ENCODE data around the gene C5AR1.

Gene C5AR1

DNA sequence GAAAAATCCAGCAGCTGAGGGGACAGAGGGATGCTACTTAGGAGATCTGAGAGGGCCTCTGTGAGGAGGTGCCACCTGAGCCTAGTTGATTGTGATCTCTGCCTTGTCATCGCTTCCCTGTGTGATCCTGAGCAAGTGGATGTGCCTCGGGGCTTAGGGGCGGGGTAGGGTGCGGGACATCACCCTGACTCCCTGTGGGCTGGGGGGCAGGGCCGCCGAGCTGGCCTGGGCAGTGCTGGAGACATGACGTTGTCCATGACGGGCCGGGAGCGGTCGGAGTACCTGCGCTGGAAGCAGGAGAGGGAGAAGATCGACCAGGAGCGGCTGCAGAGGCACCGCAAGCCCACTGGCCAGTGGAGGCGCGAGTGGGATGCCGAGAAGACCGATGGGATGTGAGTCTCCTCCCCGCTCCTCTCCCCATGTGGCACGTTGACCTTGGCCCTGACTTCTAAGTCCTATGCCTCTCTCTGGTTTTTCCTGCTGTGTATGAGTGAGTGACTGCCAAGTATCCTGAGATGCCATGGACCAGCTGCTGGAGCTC lies 43.2 kb upstream of the C5AR1 start:
- no peaks in the 10 kb centered on the region for H4K20me1 ChIP-seq (ENCODE audit: control insufficient read depth, insufficient read depth, low read depth, low read length)
- peaks cover 10% of the 10 kb centered on the region for H3K4me1 ChIP-seq (ENCODE audit: control insufficient read depth, low read length)
- no peak overlapping the region for H3K4me2 ChIP-seq (ENCODE audit: low read length)
- H3K79me2 ChIP-seq (ENCODE audit: control insufficient read depth, low read length), result no peaks in the 10 kb centered on the region
- H3K9me3 ChIP-seq (ENCODE audit: control insufficient read depth, insufficient read depth, low read length), result no peaks in the 10 kb centered on the region
- H3F3A ChIP-seq (ENCODE audit: control insufficient read depth, insufficient read depth), result no peaks in the 10 kb centered on the region
- TF ChIP-seq, protein P1, sequence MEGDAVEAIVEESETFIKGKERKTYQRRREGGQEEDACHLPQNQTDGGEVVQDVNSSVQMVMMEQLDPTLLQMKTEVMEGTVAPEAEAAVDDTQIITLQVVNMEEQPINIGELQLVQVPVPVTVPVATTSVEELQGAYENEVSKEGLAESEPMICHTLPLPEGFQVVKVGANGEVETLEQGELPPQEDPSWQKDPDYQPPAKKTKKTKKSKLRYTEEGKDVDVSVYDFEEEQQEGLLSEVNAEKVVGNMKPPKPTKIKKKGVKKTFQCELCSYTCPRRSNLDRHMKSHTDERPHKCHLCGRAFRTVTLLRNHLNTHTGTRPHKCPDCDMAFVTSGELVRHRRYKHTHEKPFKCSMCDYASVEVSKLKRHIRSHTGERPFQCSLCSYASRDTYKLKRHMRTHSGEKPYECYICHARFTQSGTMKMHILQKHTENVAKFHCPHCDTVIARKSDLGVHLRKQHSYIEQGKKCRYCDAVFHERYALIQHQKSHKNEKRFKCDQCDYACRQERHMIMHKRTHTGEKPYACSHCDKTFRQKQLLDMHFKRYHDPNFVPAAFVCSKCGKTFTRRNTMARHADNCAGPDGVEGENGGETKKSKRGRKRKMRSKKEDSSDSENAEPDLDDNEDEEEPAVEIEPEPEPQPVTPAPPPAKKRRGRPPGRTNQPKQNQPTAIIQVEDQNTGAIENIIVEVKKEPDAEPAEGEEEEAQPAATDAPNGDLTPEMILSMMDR (IDR thresholded peaks at IDR 0.05; ENCODE audit: low read depth, low read length, poor library complexity, severe bottlenecking), result no peak
- TF ChIP-seq EZH2phosphoT487 (IDR thresholded peaks at IDR 0.05; ENCODE audit: borderline replicate concordance, low read length), result no peak
- no peak overlapping the region for H3K4me3 ChIP-seq (ENCODE audit: low read length)
- H3K27ac ChIP-seq (ENCODE audit: low read depth, low read length), result no peak overlapping the region
- H3K27me3 ChIP-seq (ENCODE audit: control insufficient read depth, low read length), result no peaks in the 10 kb centered on the region
- peaks cover 28% of the 10 kb centered on the region for H3K36me3 ChIP-seq (ENCODE audit: control insufficient read depth, low read length)
- H3K9me2 ChIP-seq (replicated peaks; ENCODE audit: control insufficient read depth, low read length), result no peaks in the 10 kb centered on the region

- Histone ChIP-seq H3K4me1 (ENCODE audit: control insufficient read depth, low read length) (peaks cover 7% of the 10 kb centered on the region), H3K9me2 (replicated peaks; ENCODE audit: control insufficient read depth, low read length) (no peaks in the 10 kb centered on the region), H3K36me3 (ENCODE audit: control insufficient read depth, low read length) (peaks cover 27% of the 10 kb centered on the region), H3K27ac (ENCODE audit: low read depth, low read length) (no peak overlapping the region), H3K9me3 (ENCODE audit: control insufficient read depth, insufficient read depth, low read length) (no peaks in the 10 kb centered on the region), H3F3A (ENCODE audit: control insufficient read depth, insufficient read depth) (no peaks in the 10 kb centered on the region), H3K27me3 (ENCODE audit: control insufficient read depth, low read length) (no peaks in the 10 kb centered on the region), H4K20me1 (ENCODE audit: control insufficient read depth, insufficient read depth, low read depth, low read length) (no peaks in the 10 kb centered on the region), H3K79me2 (ENCODE audit: control insufficient read depth, low read length) (no peaks in the 10 kb centered on the region), H3K4me2 (ENCODE audit: low read length) (no peak overlapping the region), H3K4me3 (ENCODE audit: low read length) (no peak overlapping the region)
- TF ChIP-seq, protein P1 (IDR thresholded peaks at IDR 0.05; ENCODE audit: low read depth, low read length, poor library complexity, severe bottlenecking), result no peak
- TF ChIP-seq EZH2phosphoT487 (IDR thresholded peaks at IDR 0.05; ENCODE audit: borderline replicate concordance, low read length), result no peak
These were observed 42.3 kb upstream of the C5AR1 start for GRCh38 chr19:47267350-47267759.

- peaks cover 20% of the 10 kb centered on the region for H3K36me3 ChIP-seq (ENCODE audit: control insufficient read depth, low read length)
- H3K27me3 ChIP-seq (ENCODE audit: control insufficient read depth, low read length), result no peaks in the 10 kb centered on the region
- H3K4me1 ChIP-seq (ENCODE audit: control insufficient read depth, low read length), result peaks cover 10% of the 10 kb centered on the region
- H3K27ac ChIP-seq (ENCODE audit: low read depth, low read length), result no peak overlapping the region
- no peaks in the 10 kb centered on the region for H3K9me2 ChIP-seq (replicated peaks; ENCODE audit: control insufficient read depth, low read length)
- no peaks in the 10 kb centered on the region for H3F3A ChIP-seq (ENCODE audit: control insufficient read depth, insufficient read depth)
- no peak for TF ChIP-seq EZH2phosphoT487 (IDR thresholded peaks at IDR 0.05; ENCODE audit: borderline replicate concordance, low read length)
- H3K4me3 ChIP-seq (ENCODE audit: low read length), result no peak overlapping the region
- H3K4me2 ChIP-seq (ENCODE audit: low read length), result no peak overlapping the region
- no peaks in the 10 kb centered on the region for H4K20me1 ChIP-seq (ENCODE audit: control insufficient read depth, insufficient read depth, low read depth, low read length)
- H3K79me2 ChIP-seq (ENCODE audit: control insufficient read depth, low read length), result no peaks in the 10 kb centered on the region
- no peaks in the 10 kb centered on the region for H3K9me3 ChIP-seq (ENCODE audit: control insufficient read depth, insufficient read depth, low read length)
These were observed 41.6 kb upstream of the C5AR1 start for GRCh38 chr19:47268028-47268427.

DNA sequence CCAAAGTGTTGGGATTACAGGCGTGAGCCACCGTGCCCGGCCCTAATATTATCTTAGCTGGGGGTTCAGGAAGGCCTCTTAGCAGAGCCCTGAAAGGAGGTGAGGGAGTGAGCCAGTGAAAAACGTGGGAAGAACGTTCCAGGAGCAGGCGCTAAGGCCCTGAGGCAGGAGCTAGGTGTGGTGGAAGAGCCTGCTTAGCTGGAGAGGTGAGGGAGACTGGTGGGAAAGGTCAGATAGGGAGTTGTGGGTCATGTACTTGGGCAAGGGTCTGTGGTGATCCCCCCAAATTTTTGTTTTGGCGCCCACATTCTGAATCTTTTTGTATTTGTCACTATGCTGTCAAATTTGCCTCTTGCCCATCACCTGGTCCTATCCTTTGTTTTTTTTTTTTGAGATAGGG lies 40.1 kb upstream of the C5AR1 start:
- no peak overlapping the region for H3K27ac ChIP-seq (ENCODE audit: low read depth, low read length)
- no peaks in the 10 kb centered on the region for H3K9me3 ChIP-seq (ENCODE audit: control insufficient read depth, insufficient read depth, low read length)
- H3K27me3 ChIP-seq (ENCODE audit: control insufficient read depth, low read length), result no peaks in the 10 kb centered on the region
- no peaks in the 10 kb centered on the region for H3K79me2 ChIP-seq (ENCODE audit: control insufficient read depth, low read length)
- no peak overlapping the region for H3K4me2 ChIP-seq (ENCODE audit: low read length)
- no peaks in the 10 kb centered on the region for H4K20me1 ChIP-seq (ENCODE audit: control insufficient read depth, insufficient read depth, low read depth, low read length)
- no peak for TF ChIP-seq EZH2phosphoT487 (IDR thresholded peaks at IDR 0.05; ENCODE audit: borderline replicate concordance, low read length)
- TF ChIP-seq, protein P1 (IDR thresholded peaks at IDR 0.05; ENCODE audit: low read depth, low read length, poor library complexity, severe bottlenecking), result no peak
- H3K4me3 ChIP-seq (ENCODE audit: low read length), result no peak overlapping the region
- H3K4me1 ChIP-seq (ENCODE audit: control insufficient read depth, low read length), result peaks cover 12% of the 10 kb centered on the region
- H3F3A ChIP-seq (ENCODE audit: control insufficient read depth, insufficient read depth), result 0 out of 2 replicates have a peak, but pooled peaks cover 2% of the 10 kb centered on the region
- peaks cover 14% of the 10 kb centered on the region; the same call in 1 of the 2 replicates for H3K36me3 ChIP-seq (ENCODE audit: control insufficient read depth, low read length)
- H3K9me2 ChIP-seq (replicated peaks; ENCODE audit: control insufficient read depth, low read length), result no peaks in the 10 kb centered on the region

Measured in DOHH2 (cell line).